SU-DHL-6 (cell line): ENCODE data around the gene USP30.
"Not testable (repeated sequence)": the region's sequence is repeated elsewhere in the genome, so short reads cannot be mapped to it uniquely, and the experiment has no call there.

ENCODE experiments used
- H2AFZ ChIP-seq: fragments of 200-600 bp; sonication (generic); 2 replicates; pipeline ENCODE4 v1.6.1; 2014; ENCODE audit warnings: low read depth, mild to moderate bottlenecking, moderate library complexity, mixed read lengths, antibody characterized with exemption, low read length; ENCODE audit not compliant: severe bottlenecking
- H3F3A ChIP-seq: fragments of 200-600 bp; shearing (Covaris generic); 2 replicates; pipeline ENCODE4 v1.6.0; 2016; ENCODE audit warnings: antibody characterized with exemption, mild to moderate bottlenecking; ENCODE audit not compliant: insufficient read depth
- H3K27ac ChIP-seq: fragments of 200-600 bp; sonication (generic); 2 replicates; pipeline ENCODE4 v1.5.1; 2016; ENCODE audit warnings: low read depth, mild to moderate bottlenecking, low read length, moderate library complexity, mixed read lengths
- H3K27me3 ChIP-seq: fragments of 200-600 bp; sonication (generic), shearing (Covaris generic); 2 replicates; pipeline ENCODE4 v1.6.0; 2014; ENCODE audit warnings: mild to moderate bottlenecking, low read length
- H3K36me3 ChIP-seq: fragments of 200-600 bp; sonication (generic); 2 replicates; pipeline ENCODE4 v1.6.1; 2014; ENCODE audit warnings: mild to moderate bottlenecking, low read length, mixed read lengths
- H3K4me2 ChIP-seq: fragments of 300-600, 200-600 bp; shearing (Covaris generic), sonication (generic); 2 replicates; pipeline ENCODE4 v1.6.0; 2014; ENCODE audit warnings: low read length, low read depth, mild to moderate bottlenecking; ENCODE audit not compliant: poor library complexity, severe bottlenecking
- H3K4me3 ChIP-seq: fragments of 200-600 bp; sonication (generic); 2 replicates; pipeline ENCODE4 v1.5.1; 2014; ENCODE audit warnings: antibody characterized with exemption, low read length, mild to moderate bottlenecking, mixed read lengths; ENCODE audit not compliant: insufficient read depth, poor library complexity, severe bottlenecking
- H3K79me2 ChIP-seq: fragments of 200-600 bp; sonication (generic); 2 replicates; pipeline ENCODE4 v1.6.1; 2014; ENCODE audit warnings: mild to moderate bottlenecking, low read length, moderate library complexity; ENCODE audit not compliant: insufficient read depth
- H3K9ac ChIP-seq: fragments of 200-600 bp; sonication (generic); 2 replicates; pipeline ENCODE4 v1.7.0; 2014; ENCODE audit warnings: mild to moderate bottlenecking, low read length
- H3K9me2 ChIP-seq: fragments of 200-600 bp; sonication (generic); replicated peaks from 2 replicates; pipeline ENCODE4 v1.6.1; 2014; ENCODE audit warnings: low read length; ENCODE audit not compliant: insufficient read depth
- H3K9me3 ChIP-seq: fragments of 200-600 bp; sonication (generic); 2 replicates; pipeline ENCODE4 v1.6.1; 2014; ENCODE audit warnings: low read length, mixed read lengths; ENCODE audit not compliant: insufficient read depth
- H4K20me1 ChIP-seq: fragments of 200-600 bp; sonication (generic); 2 replicates; pipeline ENCODE4 v1.6.1; 2014; ENCODE audit warnings: low read depth, mild to moderate bottlenecking, antibody characterized with exemption, low read length, moderate library complexity, mixed read lengths
- CTCF ChIP-seq: fragments of 200-600 bp; sonication (generic); IDR thresholded peaks from one replicate; pipeline ENCODE4 v1.5.1; 2017; ENCODE audit warnings: antibody characterized with exemption, mild to moderate bottlenecking, low read length, moderate library complexity; ENCODE audit not compliant: insufficient read depth, poor library complexity, severe bottlenecking
- EZH2phosphoT487 ChIP-seq: fragments of 200-600 bp; sonication (generic), shearing (Covaris generic); conservative IDR thresholded peaks from 2 replicates; pipeline ENCODE4 v1.6.1; 2018; ENCODE audit warnings: mild to moderate bottlenecking, antibody characterized with exemption, low read length, moderate library complexity, mixed read lengths

The USP30 gene

GRCh38 chr12:109047081-109047805 is 5.1 kb upstream of the USP30 start:
- Histone ChIP-seq H3K79me2 (no peaks in the 10 kb centered on the region), H2AFZ (no peak overlapping the region), H3K4me2 (no peak overlapping the region), H4K20me1 (no peaks in the 10 kb centered on the region), H3K36me3 (no peaks in the 10 kb centered on the region), H3K27ac (no peak overlapping the region), H3K9me3 (no peaks in the 10 kb centered on the region), H3K4me3 (no peak overlapping the region), H3F3A (peaks cover 3% of the 10 kb centered on the region; the same call in 1 of the 2 replicates), H3K27me3 (no peaks in the 10 kb centered on the region), H3K9me2 (no peaks in the 10 kb centered on the region), H3K9ac (no peak overlapping the region)
- no peak for TF ChIP-seq EZH2phosphoT487
- no peak for TF ChIP-seq CTCF

GRCh38 chr12:109048706-109049105 is 3.7 kb upstream of the USP30 start:
- not testable (repeated sequence) for H3K36me3 ChIP-seq, H3K9me2 ChIP-seq, H2AFZ ChIP-seq, H3F3A ChIP-seq, H3K9ac ChIP-seq, H3K79me2 ChIP-seq, H3K27me3 ChIP-seq, H3K4me3 ChIP-seq, H3K9me3 ChIP-seq, H4K20me1 ChIP-seq, H3K27ac ChIP-seq, H3K4me2 ChIP-seq

- not testable (repeated sequence) for H3F3A ChIP-seq, H3K4me3 ChIP-seq, H3K4me2 ChIP-seq, H3K36me3 ChIP-seq, H3K27me3 ChIP-seq, H3K9me2 ChIP-seq, H3K27ac ChIP-seq, H3K9me3 ChIP-seq, H4K20me1 ChIP-seq, H2AFZ ChIP-seq, H3K9ac ChIP-seq
- H3K79me2 ChIP-seq: peaks cover 13% of the 10 kb centered on the region; the same call in 1 of the 2 replicates
These were observed 2.6 kb upstream of the USP30 start for GRCh38 chr12:109049794-109050193.

- peak overlapping the region; percentile 93 for H2AFZ ChIP-seq
- no peaks in the 10 kb centered on the region; the same call in 1 of the 2 replicates for H3K36me3 ChIP-seq
- H4K20me1 ChIP-seq: no peaks in the 10 kb centered on the region
- no peaks in the 10 kb centered on the region for H3K27me3 ChIP-seq
- H3K9me3 ChIP-seq: no peaks in the 10 kb centered on the region
- no peak overlapping the region for H3K27ac ChIP-seq
- peak overlapping the region; percentile 95 for H3K4me2 ChIP-seq
- peak overlapping the region; percentile 94 for H3K4me3 ChIP-seq
- peak overlapping the region; percentile 88 for H3K9ac ChIP-seq
- no peaks in the 10 kb centered on the region for H3K9me2 ChIP-seq
- H3F3A ChIP-seq: peaks cover 10% of the 10 kb centered on the region; the same call in 1 of the 2 replicates
- TF ChIP-seq EZH2phosphoT487: no peak
- no peak for TF ChIP-seq CTCF
- peaks cover 14% of the 10 kb centered on the region; the same call in 1 of the 2 replicates for H3K79me2 ChIP-seq
These were observed 321 bp upstream of the USP30 start for GRCh38 chr12:109052097-109052413.
